Liver (tissue), 9 donors: ENCODE results near the gene ERBB4. TPM values are rescaled to one million over a fixed set of nuclear protein-coding genes. Genes with fewer than 3 reads are reported as not detected.

Source experiments
- DNase-seq: peaks from one replicate; pipeline ENCODE4 v3.0.0-alpha.2; 2017; ENCODE audit warnings: low spot score
- H3K27ac ChIP-seq, 2 donors: one replicate each; pipeline ENCODE4 v1.7.0; 2013; ENCODE audit warnings: inconsistent platforms in 2 of 2, low read length in 2 of 2, control low read depth in 1 of 2, low read depth in 1 of 2, mild to moderate bottlenecking in 1 of 2
- H3K27me3 ChIP-seq, 4 donors: one replicate each; pipeline versions ENCODE4 v1.6.1 to v1.7.0; 2013; ENCODE audit warnings: low read length in 3 of 4, inconsistent platforms in 1 of 4, mild to moderate bottlenecking in 1 of 4, moderate library complexity in 1 of 4; ENCODE audit not compliant: control insufficient read depth in 4 of 4, insufficient read depth in 4 of 4
- H3K36me3 ChIP-seq, 4 donors: one replicate each; pipeline versions ENCODE4 v1.6.1 to v1.7.0; 2013; ENCODE audit warnings: low read length in 3 of 4, mild to moderate bottlenecking in 3 of 4, low read depth in 1 of 4, moderate library complexity in 1 of 4; ENCODE audit not compliant: control insufficient read depth in 4 of 4, insufficient read depth in 3 of 4
- H3K4me1 ChIP-seq, 4 donors: one replicate each; pipeline versions ENCODE4 v1.6.1 to v1.7.0; 2013; ENCODE audit warnings: low read length in 3 of 4, mild to moderate bottlenecking in 3 of 4, moderate library complexity in 1 of 4; ENCODE audit not compliant: control insufficient read depth in 4 of 4, insufficient read depth in 4 of 4
- H3K4me3 ChIP-seq, 3 donors: one replicate each; pipeline versions ENCODE4 v1.6.1 to v1.7.0; 2013; ENCODE audit warnings: low read length in 3 of 3, control low read depth in 1 of 3, low read depth in 1 of 3, mild to moderate bottlenecking in 1 of 3
- H3K9ac ChIP-seq, 2 donors: one replicate each; pipeline ENCODE4 v1.7.0; 2013; ENCODE audit warnings: low read length in 2 of 2, mild to moderate bottlenecking in 2 of 2, moderate library complexity in 2 of 2, control low read depth in 1 of 2, low read depth in 1 of 2
- H3K9me3 ChIP-seq, 4 donors: one replicate each; pipeline versions ENCODE4 v1.6.1 to v1.7.0; 2013; ENCODE audit warnings: low read length in 3 of 4; ENCODE audit not compliant: control insufficient read depth in 4 of 4
- ATF3 ChIP-seq: IDR thresholded peaks from 2 replicates; pipeline ENCODE4 v1.6.1; 2016; ENCODE audit warnings: antibody characterized with exemption
- CTCF ChIP-seq: fragments of 150-350 bp; IDR thresholded peaks from 2 replicates; pipeline ENCODE4 v1.5.1; 2017; ENCODE audit warnings: improper control_type of control experiment, low read depth, low read length; ENCODE audit not compliant: missing input control
- FOXA1 ChIP-seq: IDR thresholded peaks from 2 replicates; pipeline ENCODE4 v1.6.1; 2016; ENCODE audit warnings: antibody characterized with exemption
- GABPA ChIP-seq, 2 donors: IDR thresholded peaks in 1 of 2; conservative IDR thresholded peaks in 1 of 2; 2 replicates each; pipeline ENCODE4 v1.6.1; 2016; ENCODE audit warnings: antibody characterized with exemption in 2 of 2, mild to moderate bottlenecking in 1 of 2, moderate library complexity in 1 of 2
- HNF4A ChIP-seq, 2 donors: conservative IDR thresholded peaks; 2 replicates each; pipeline ENCODE4 v1.6.1; 2016; ENCODE audit warnings: antibody characterized with exemption in 2 of 2, mild to moderate bottlenecking in 2 of 2
- HNF4G ChIP-seq: IDR thresholded peaks from 2 replicates; pipeline ENCODE4 v1.6.1; 2016; ENCODE audit warnings: antibody characterized with exemption
- JUND ChIP-seq, 2 donors: IDR thresholded peaks; 2 replicates each; pipeline ENCODE4 v1.6.1; 2016; ENCODE audit warnings: antibody characterized with exemption in 2 of 2
- NR2F2 ChIP-seq: IDR thresholded peaks from 2 replicates; pipeline ENCODE4 v1.6.1; 2016; ENCODE audit warnings: antibody characterized with exemption
- RAD21 ChIP-seq, 2 donors: IDR thresholded peaks; 2 replicates each; pipeline ENCODE4 v1.6.1; 2016; ENCODE audit warnings: antibody characterized with exemption in 2 of 2, mild to moderate bottlenecking in 2 of 2
- REST ChIP-seq: IDR thresholded peaks from 2 replicates; pipeline ENCODE4 v1.6.1; 2016; ENCODE audit warnings: antibody characterized with exemption, mild to moderate bottlenecking
- RXRA ChIP-seq, 2 donors: IDR thresholded peaks; 2 replicates each; pipeline ENCODE4 v1.6.1; 2017 to 2018; ENCODE audit warnings: antibody characterized with exemption in 2 of 2, mild to moderate bottlenecking in 1 of 2
- TAF1 ChIP-seq: conservative IDR thresholded peaks from 2 replicates; pipeline ENCODE4 v1.6.1; 2016; ENCODE audit warnings: antibody characterized with exemption, mild to moderate bottlenecking
- YY1 ChIP-seq: IDR thresholded peaks from 2 replicates; pipeline ENCODE4 v1.6.1; 2016; ENCODE audit warnings: antibody characterized with exemption, mild to moderate bottlenecking
- WGBS: extraction: QIAGEN DNeasy Blood & Tissue Kit; methylation state at CpG from one replicate; pipeline ENCODE4 v1.1.7; 2013; 5-methylcytosine and 5-hydroxymethylcytosine counted together
- polyA plus RNA-seq, 2 donors: library from polyadenylated mRNA; stranded (reverse) in 1 of 2; unstranded in 1 of 2; fragments of 200-250 nt in 1 of 2; fragments of >200 nt in 1 of 2; fragmentation: Nextera tagmentation in 1 of 2; extraction: Ambion mirVana in 1 of 2; gene quantifications; one replicate each; pipeline versions ENCODE4 v1.2.1 to v1.2.3, GENCODE V29; 2013 to 2015
- total RNA-seq, 2 donors: library from RNA; depleted of rRNA; stranded (reverse); fragments of >200 nt; gene quantifications; one replicate each; pipeline ENCODE4 v1.2.3, GENCODE V29; 2014
- TF ChIP-seq, protein P1 (sequence below): IDR thresholded peaks from 2 replicates; pipeline ENCODE4 v1.6.1; 2016; ENCODE audit warnings: antibody characterized with exemption
- TF ChIP-seq, protein P2 (sequence below): IDR thresholded peaks from 2 replicates; pipeline ENCODE4 v1.6.1; 2016; ENCODE audit warnings: antibody characterized with exemption
- donor health status: healthy.
- donor health status: healthy.
- donor health status: healthy.
- donor health status: healthy.
- donor health status: healthy.

ERBB4 gene
- total and polyA plus RNA-seq, 4 donors, result 0.03 to 0.42 TPM; not detected in 2

DNA sequence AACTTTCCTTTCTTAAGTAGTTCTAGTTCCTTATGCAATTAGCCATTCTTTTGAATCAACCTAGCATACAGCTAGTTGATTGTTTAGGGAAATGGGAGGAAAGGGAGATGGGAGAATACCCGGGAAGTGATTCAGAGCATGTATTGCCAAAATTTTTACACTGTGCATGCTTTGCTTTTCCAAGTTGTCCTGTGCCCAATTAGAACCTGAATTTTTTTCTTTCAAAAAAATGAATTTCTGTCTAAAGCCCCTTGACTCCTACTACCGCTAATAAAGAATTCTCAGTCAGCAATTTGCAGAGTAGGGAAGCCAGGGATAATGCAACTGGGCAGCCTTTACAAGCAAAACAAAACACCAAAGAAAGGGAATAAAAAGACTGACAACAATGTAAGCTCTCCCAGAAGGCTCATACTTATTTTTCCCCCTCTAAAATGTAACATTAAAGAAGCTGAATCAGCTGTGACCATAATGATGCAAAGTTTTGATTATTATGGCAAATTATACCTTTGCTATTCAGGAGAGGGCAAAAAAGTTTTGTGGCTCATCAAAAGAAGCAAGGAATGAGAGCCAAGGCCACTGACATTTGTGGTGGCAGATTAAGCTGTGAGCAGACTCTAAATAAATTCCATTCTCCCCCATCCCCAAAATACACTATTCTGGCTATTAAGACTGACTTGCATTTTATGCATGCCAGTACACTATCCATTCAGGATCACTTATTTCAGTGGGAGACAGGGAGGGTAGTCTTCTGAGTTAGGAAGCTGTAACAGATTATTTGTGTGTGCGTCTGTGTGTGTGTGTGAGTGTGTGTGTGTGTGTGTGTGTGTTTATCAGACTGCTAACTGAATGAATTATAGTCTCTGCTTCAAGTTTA is 174.3 kb downstream of the ERBB4 start (continued):
- no peak for TF ChIP-seq CTCF
- no peak for TF ChIP-seq FOXA1
- TF ChIP-seq ATF3, result no peak
- no peak for TF ChIP-seq HNF4A (conservative IDR thresholded peaks at IDR 0.05)
- no peak for TF ChIP-seq NR2F2
- TF ChIP-seq, protein P1, sequence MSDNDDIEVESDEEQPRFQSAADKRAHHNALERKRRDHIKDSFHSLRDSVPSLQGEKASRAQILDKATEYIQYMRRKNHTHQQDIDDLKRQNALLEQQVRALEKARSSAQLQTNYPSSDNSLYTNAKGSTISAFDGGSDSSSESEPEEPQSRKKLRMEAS, result no peak

DNA sequence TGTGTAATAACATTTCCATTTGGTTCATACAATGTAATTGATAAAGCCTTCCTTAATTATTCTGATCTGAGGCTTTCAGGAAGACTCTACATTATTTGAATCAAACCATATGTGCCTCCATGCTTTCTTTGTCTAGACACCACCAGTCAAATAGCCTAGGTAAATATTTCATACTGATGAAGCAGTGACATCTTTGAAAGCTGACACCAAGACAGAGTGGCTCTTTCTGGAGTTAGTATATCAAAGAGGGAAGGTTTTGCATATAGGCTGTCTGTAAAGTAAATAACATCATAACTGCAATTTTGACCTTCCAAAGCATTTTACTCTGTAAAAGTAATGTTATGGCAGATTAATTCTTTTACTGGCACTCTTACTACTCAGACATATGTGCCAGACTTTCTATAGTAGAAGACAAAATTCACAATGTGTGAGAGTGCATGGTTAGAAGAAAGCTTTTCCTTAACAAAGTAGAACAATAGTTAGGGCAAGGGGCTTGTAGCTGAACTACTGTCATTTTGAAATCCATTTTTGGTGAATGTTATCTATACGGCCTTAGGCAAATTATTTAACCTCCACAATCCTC is 177.3 kb downstream of the ERBB4 start:
- H3K36me3 ChIP-seq, result no peaks in the 10 kb centered on the region
- H3K9me3 ChIP-seq, result no peaks in the 10 kb centered on the region
- no peak overlapping the region for H3K4me3 ChIP-seq
- no peaks in the 10 kb centered on the region for H3K4me1 ChIP-seq
- WGBS, result 53% methylated on average over 1 of the region's 1 CpG
- H3K27me3 ChIP-seq, result no peaks in the 10 kb centered on the region
- no peak for DNase-seq
- no peak overlapping the region for H3K9ac ChIP-seq
- H3K27ac ChIP-seq, result no peak overlapping the region
- no peak for TF ChIP-seq NR2F2
- no peak for TF ChIP-seq TAF1
- TF ChIP-seq, protein P2, sequence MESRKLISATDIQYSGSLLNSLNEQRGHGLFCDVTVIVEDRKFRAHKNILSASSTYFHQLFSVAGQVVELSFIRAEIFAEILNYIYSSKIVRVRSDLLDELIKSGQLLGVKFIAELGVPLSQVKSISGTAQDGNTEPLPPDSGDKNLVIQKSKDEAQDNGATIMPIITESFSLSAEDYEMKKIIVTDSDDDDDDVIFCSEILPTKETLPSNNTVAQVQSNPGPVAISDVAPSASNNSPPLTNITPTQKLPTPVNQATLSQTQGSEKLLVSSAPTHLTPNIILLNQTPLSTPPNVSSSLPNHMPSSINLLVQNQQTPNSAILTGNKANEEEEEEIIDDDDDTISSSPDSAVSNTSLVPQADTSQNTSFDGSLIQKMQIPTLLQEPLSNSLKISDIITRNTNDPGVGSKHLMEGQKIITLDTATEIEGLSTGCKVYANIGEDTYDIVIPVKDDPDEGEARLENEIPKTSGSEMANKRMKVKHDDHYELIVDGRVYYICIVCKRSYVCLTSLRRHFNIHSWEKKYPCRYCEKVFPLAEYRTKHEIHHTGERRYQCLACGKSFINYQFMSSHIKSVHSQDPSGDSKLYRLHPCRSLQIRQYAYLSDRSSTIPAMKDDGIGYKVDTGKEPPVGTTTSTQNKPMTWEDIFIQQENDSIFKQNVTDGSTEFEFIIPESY, result no peak
- TF ChIP-seq, protein P1, result no peak
- TF ChIP-seq HNF4A (conservative IDR thresholded peaks at IDR 0.05), result no peak
- no peak for TF ChIP-seq YY1
- TF ChIP-seq JUND (IDR thresholded peaks at IDR 0.05), result no peak
- TF ChIP-seq FOXA1, result no peak
- TF ChIP-seq RAD21 (IDR thresholded peaks at IDR 0.05), result no peak
- TF ChIP-seq HNF4G, result no peak
- TF ChIP-seq REST, result no peak
- no peak for TF ChIP-seq RXRA (IDR thresholded peaks at IDR 0.05)
- TF ChIP-seq GABPA (IDR thresholded peaks at IDR 0.05 in 1 of 2, conservative IDR thresholded peaks at IDR 0.05 in 1 of 2), result no peak
